CD14-positive monocyte (primary cell): ENCODE measurements around the gene KCNK6. TPM values are rescaled to one million over a fixed set of nuclear protein-coding genes. Genes with fewer than 3 reads are reported as not detected.

Source experiments
- DNase-seq, 3 donors: peaks; one replicate each; pipeline ENCODE4 v3.0.0-alpha.2; 2011 to 2022
- H2AFZ ChIP-seq: 2 replicates; pipeline ENCODE4 v1.6.0; 2012; ENCODE audit warnings: mild to moderate bottlenecking, low read depth, low read length, inconsistent platforms; ENCODE audit not compliant: insufficient read depth, poor library complexity, severe bottlenecking
- H3K27ac ChIP-seq, 2 donors: 1 replicate in 1 of 2; 2 replicates in 1 of 2; pipeline ENCODE4 v1.5.1; 2012 to 2013; ENCODE audit warnings: low read length in 2 of 2, control low read depth in 1 of 2, inconsistent platforms in 1 of 2, low read depth in 1 of 2, mild to moderate bottlenecking in 1 of 2
- H3K27me3 ChIP-seq, 2 donors: one replicate each; pipeline versions ENCODE4 v1.6.0 to v1.6.1; 2011 to 2013; ENCODE audit warnings: low read length in 2 of 2; ENCODE audit not compliant: control insufficient read depth in 2 of 2, insufficient read depth in 2 of 2
- H3K36me3 ChIP-seq, 2 donors: replicated peaks in 1 of 2; 1 replicate in 1 of 2; 2 replicates in 1 of 2; pipeline versions ENCODE4 v1.5.1 to v1.6.1; 2012 to 2013; ENCODE audit warnings: low read length in 2 of 2, control low read depth in 1 of 2, inconsistent platforms in 1 of 2, mild to moderate bottlenecking in 1 of 2; ENCODE audit not compliant: insufficient read depth in 2 of 2, control insufficient read depth in 1 of 2
- H3K4me1 ChIP-seq, 2 donors: 1 replicate in 1 of 2; 2 replicates in 1 of 2; pipeline versions ENCODE4 v1.5.1 to v1.6.1; 2012 to 2013; ENCODE audit warnings: low read length in 2 of 2, control low read depth in 1 of 2, inconsistent platforms in 1 of 2, mild to moderate bottlenecking in 1 of 2, moderate library complexity in 1 of 2; ENCODE audit not compliant: insufficient read depth in 2 of 2, control insufficient read depth in 1 of 2
- H3K4me2 ChIP-seq: replicated peaks from 2 replicates; pipeline ENCODE3; 2012; ENCODE audit warnings: low read length, moderate library complexity, mild to moderate bottlenecking; ENCODE audit not compliant: poor library complexity, severe bottlenecking; ENCODE audit errors: extremely low read depth
- H3K4me3 ChIP-seq, 3 experiments: fragments of 200-600 bp in 1 of 3; sonication (generic) in 1 of 3; replicated peaks in 1 of 3; 1 replicate in 2 of 3; 2 replicates in 1 of 3; pipeline ENCODE4 v1.5.1; 2011 to 2013; ENCODE audit warnings: low read length in 3 of 3, mild to moderate bottlenecking in 3 of 3, control low read depth in 2 of 3, low read depth in 2 of 3, inconsistent platforms in 1 of 3, moderate library complexity in 1 of 3
- H3K79me2 ChIP-seq: 2 replicates; pipeline ENCODE4 v1.6.0; 2012; ENCODE audit warnings: mild to moderate bottlenecking, control low read depth, inconsistent platforms, low read length, moderate library complexity; ENCODE audit not compliant: insufficient read depth
- H3K9ac ChIP-seq: 2 replicates; pipeline ENCODE4 v1.6.0; 2017; ENCODE audit warnings: low read length, mild to moderate bottlenecking; ENCODE audit not compliant: insufficient read depth, poor library complexity, severe bottlenecking
- H3K9me3 ChIP-seq, 2 donors: replicated peaks in 1 of 2; 1 replicate in 1 of 2; 2 replicates in 1 of 2; pipeline versions ENCODE4 v1.5.1 to v1.6.1; 2012 to 2013; ENCODE audit warnings: low read length in 2 of 2, control low read depth in 1 of 2; ENCODE audit not compliant: control insufficient read depth in 1 of 2, insufficient read depth in 1 of 2
- H4K20me1 ChIP-seq: 2 replicates; pipeline ENCODE4 v1.6.0; 2012; ENCODE audit warnings: mild to moderate bottlenecking, low read length, control low read depth, moderate library complexity; ENCODE audit not compliant: insufficient read depth
- H3K27ac Mint-ChIP-seq, 7 donors: one replicate each; pipeline ENCODE4 v1.8.0; 2020; ENCODE audit warnings: mild to moderate bottlenecking in 7 of 7, mixed read lengths in 7 of 7, moderate library complexity in 6 of 7, inconsistent platforms in 2 of 7
- H3K27me3 Mint-ChIP-seq, 3 donors: one replicate each; pipeline ENCODE4 v1.8.0; 2021 to 2022; ENCODE audit warnings: low read depth in 3 of 3, mild to moderate bottlenecking in 3 of 3, mixed read lengths in 3 of 3, moderate library complexity in 3 of 3, inconsistent platforms in 1 of 3
- H3K36me3 Mint-ChIP-seq, 2 donors: one replicate each; pipeline ENCODE4 v1.8.0; 2020; ENCODE audit warnings: mixed read lengths in 2 of 2, inconsistent platforms in 1 of 2, mild to moderate bottlenecking in 1 of 2
- H3K4me1 Mint-ChIP-seq: one replicate; pipeline ENCODE4 v1.8.0; 2020; ENCODE audit warnings: mild to moderate bottlenecking, mixed read lengths
- H3K4me3 Mint-ChIP-seq, 2 donors: one replicate each; pipeline ENCODE4 v1.8.0; 2020; ENCODE audit warnings: mild to moderate bottlenecking in 2 of 2, mixed read lengths in 2 of 2, moderate library complexity in 1 of 2
- H3K9me3 Mint-ChIP-seq, 7 donors: one replicate each; pipeline ENCODE4 v1.8.0; 2020 to 2022; ENCODE audit warnings: mixed read lengths in 7 of 7, mild to moderate bottlenecking in 6 of 7, moderate library complexity in 6 of 7, inconsistent platforms in 2 of 7
- WGBS: methylation state at CpG from one replicate; pipeline ENCODE4 v1.1.5; 2013; ENCODE audit warnings: missing lambda C conversion rate; ENCODE audit not compliant: insufficient coverage; 5-methylcytosine and 5-hydroxymethylcytosine counted together
- intact Hi-C, 2 donors: fragments of 100-400 bp; cut with micrococcal nuclease; formaldehyde crosslinking; loops; one replicate each; pipeline versions ENCODE4 v1.15.0 to v1.15.1; 2023
- polyA plus RNA-seq, 3 donors: library from polyadenylated mRNA; depleted of rRNA in 1 of 3; unstranded in 2 of 3; stranded (reverse) in 1 of 3; fragments of 300-500 nt in 2 of 3; fragments of >200 nt in 1 of 3; fragmentation: Illumina TruSeq in 2 of 3; gene quantifications; 1 replicate in 2 of 3; 2 replicates in 1 of 3; pipeline ENCODE4 v1.2.3, GENCODE V29; 2012 to 2021
- TF ChIP-seq, protein P1 (sequence below): fragments of 200-600 bp; IDR thresholded peaks from one replicate; pipeline ENCODE4 v1.8.0; 2022; ENCODE audit warnings: antibody characterized with exemption, mild to moderate bottlenecking

Gene KCNK6
- polyA plus RNA-seq, 3 donors, result 7.3 to 21.5 (median 8.7) TPM

DNA sequence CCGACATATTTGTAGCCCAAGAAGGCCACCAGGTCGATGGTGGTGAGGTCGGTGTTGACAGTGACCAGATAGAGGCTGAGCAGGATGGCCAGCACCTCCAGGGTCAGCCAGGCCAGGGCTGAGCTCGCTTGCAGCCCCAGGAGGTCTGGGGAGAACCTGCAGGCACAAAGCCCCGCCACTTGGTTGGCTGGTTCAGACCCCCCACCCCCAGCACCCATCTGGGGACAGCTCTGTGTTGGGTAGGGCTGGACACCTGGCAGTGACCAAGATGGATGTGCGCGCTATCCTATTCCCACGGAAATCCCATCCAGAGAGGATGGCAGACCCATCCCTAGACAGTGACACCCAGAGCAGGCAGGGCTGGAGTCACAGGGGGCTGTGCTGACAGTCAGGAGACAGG lies 12.0 kb upstream of the KCNK6 start:
- H3K36me3 Mint-ChIP-seq, result peaks cover 38 to 55% of the 10 kb centered on the region in 2 donors
- no peak overlapping the region for H2AFZ ChIP-seq
- H3K27ac Mint-ChIP-seq, result peak overlapping the region in 4 of 7 donors; percentile 8 to 70 (median 52)
- WGBS, result 94% methylated on average over 5 of the region's 8 CpGs
- H3K27me3 Mint-ChIP-seq, result peaks cover 0 to 8% (median 4%) of the 10 kb centered on the region in 3 donors
- TF ChIP-seq, protein P1, sequence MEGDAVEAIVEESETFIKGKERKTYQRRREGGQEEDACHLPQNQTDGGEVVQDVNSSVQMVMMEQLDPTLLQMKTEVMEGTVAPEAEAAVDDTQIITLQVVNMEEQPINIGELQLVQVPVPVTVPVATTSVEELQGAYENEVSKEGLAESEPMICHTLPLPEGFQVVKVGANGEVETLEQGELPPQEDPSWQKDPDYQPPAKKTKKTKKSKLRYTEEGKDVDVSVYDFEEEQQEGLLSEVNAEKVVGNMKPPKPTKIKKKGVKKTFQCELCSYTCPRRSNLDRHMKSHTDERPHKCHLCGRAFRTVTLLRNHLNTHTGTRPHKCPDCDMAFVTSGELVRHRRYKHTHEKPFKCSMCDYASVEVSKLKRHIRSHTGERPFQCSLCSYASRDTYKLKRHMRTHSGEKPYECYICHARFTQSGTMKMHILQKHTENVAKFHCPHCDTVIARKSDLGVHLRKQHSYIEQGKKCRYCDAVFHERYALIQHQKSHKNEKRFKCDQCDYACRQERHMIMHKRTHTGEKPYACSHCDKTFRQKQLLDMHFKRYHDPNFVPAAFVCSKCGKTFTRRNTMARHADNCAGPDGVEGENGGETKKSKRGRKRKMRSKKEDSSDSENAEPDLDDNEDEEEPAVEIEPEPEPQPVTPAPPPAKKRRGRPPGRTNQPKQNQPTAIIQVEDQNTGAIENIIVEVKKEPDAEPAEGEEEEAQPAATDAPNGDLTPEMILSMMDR, result no peak
- no peak overlapping the region for H3K4me2 ChIP-seq
- peaks cover 36% of the 10 kb centered on the region for H3K4me1 Mint-ChIP-seq
- H3K36me3 ChIP-seq, result peaks cover 18 to 21% of the 10 kb centered on the region in 2 donors
- no peak overlapping the region for H3K9ac ChIP-seq
- H3K4me3 ChIP-seq, result no peak overlapping the region
- H4K20me1 ChIP-seq, result no peaks in the 10 kb centered on the region
- H3K4me1 ChIP-seq, result peaks cover 31 to 42% of the 10 kb centered on the region in 2 donors
- no peak for DNase-seq
- no peak overlapping the region for H3K4me3 Mint-ChIP-seq
- H3K79me2 ChIP-seq, result peaks cover 23% of the 10 kb centered on the region
- no peak overlapping the region for H3K27ac ChIP-seq
- intact Hi-C loops, result no loop called here
- H3K27me3 ChIP-seq, result no peaks in the 10 kb centered on the region
- H3K9me3 ChIP-seq, result no peaks in the 10 kb centered on the region
- H3K9me3 Mint-ChIP-seq, result peaks cover 0 to 3% (median under 1%) of the 10 kb centered on the region in 7 donors

DNA sequence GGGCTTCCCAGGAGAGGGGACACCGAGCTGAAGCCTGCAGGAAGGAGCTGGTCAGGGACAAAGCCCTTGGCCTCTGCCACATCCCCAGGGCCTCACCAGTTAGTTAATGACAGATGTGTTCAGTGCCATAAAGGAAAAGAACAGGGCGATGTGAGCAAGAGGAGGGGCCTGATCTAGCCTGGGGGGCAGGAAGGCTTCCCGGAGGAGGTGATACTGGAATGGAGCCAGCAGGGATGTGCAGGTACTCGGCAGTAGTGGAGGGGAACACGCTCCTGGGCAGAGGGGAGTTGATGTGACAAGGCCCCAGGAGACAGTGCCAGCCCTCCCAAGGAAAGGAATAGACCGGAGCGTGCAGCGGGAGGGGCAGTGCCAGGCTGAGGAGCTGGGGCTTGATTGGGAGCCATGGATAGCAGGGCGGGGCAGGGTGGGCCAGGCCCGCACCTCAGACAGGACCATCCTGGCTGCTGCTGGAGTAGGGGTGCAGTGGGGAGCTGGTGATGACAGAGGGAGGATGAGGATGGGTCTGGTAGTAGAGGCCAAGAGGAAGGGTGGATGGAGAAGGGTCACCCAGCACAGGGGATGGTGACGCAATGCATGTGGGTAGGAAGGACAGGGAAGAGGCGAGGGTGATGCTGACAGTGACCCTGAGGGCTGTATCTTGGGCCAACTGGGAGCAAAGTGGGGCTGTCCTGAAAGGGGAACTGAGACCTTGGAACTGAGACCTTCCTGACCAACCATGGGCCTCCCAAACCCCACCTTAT lies 11.5 kb upstream of the KCNK6 start:
- H3K9me3 ChIP-seq, result no peaks in the 10 kb centered on the region
- Mint-ChIP-seq H3K27me3 (peaks cover 0 to 6% (median 2%) of the 10 kb centered on the region in 3 donors), H3K36me3 (peaks cover 35 to 55% of the 10 kb centered on the region in 2 donors), H3K4me3 (peak overlapping the region in 1 of 2 donors; percentile 43), H3K9me3 (peaks cover 0 to 3% (median 0%) of the 10 kb centered on the region in 7 donors), H3K27ac (peak overlapping the region in 6 of 7 donors; percentile 68 to 82 (median 74)), H3K4me1 (peaks cover 42% of the 10 kb centered on the region)
- peaks cover 23% of the 10 kb centered on the region for H3K79me2 ChIP-seq
- no peaks in the 10 kb centered on the region for H4K20me1 ChIP-seq
- no peak for DNase-seq
- intact Hi-C loops, result no loop called here
- H3K4me1 ChIP-seq, result peaks cover 36 to 48% of the 10 kb centered on the region in 2 donors
- H3K36me3 ChIP-seq, result peaks cover 18 to 21% of the 10 kb centered on the region in 2 donors
- no peak overlapping the region for H2AFZ ChIP-seq
- H3K27ac ChIP-seq, result peak overlapping the region; percentile 6 to 53
- H3K4me3 ChIP-seq, result no peak overlapping the region
- no peak overlapping the region for H3K4me2 ChIP-seq
- 78% methylated on average over 12 of the region's 12 CpGs for WGBS
- no peaks in the 10 kb centered on the region for H3K27me3 ChIP-seq
- H3K9ac ChIP-seq, result peak overlapping the region; percentile 21
- TF ChIP-seq, protein P1, result no peak
